Vagina (tissue), 2 donors: ENCODE data around the gene RPL5.

ENCODE experiments used
- CTCF ChIP-seq, 3 experiments: fragments of 450-650 bp in 2 of 3; fragments of 200-600 bp in 1 of 3; sonication (generic) in 1 of 3; IDR thresholded peaks; one replicate each; pipeline ENCODE4 v1.5.1; 2017 to 2019; ENCODE audit warnings: antibody characterized with exemption in 3 of 3, mild to moderate bottlenecking in 2 of 3, moderate library complexity in 2 of 3
- POLR2A ChIP-seq, 2 donors: fragments of 450-650 bp; IDR thresholded peaks; one replicate each; pipeline ENCODE4 v1.6.1; 2017; ENCODE audit warnings: antibody characterized with exemption in 2 of 2, mild to moderate bottlenecking in 2 of 2, moderate library complexity in 2 of 2

GRCh38 chr1:92840600-92840999 is 8.8 kb downstream of the RPL5 start:
- TF ChIP-seq CTCF (IDR thresholded peaks at IDR 0.05) (no peak), POLR2A (IDR thresholded peaks at IDR 0.05) (no peak)
